GM21717 (cell line): ENCODE results near the gene UQCC5.

Source experiments
- ATAC-seq: cut with Tn5 transposase; IDR thresholded peaks from one replicate; pipeline ENCODE4 v1.9.1; 2021; ENCODE audit warnings: mild to moderate bottlenecking, moderate library complexity; ENCODE audit not compliant: unreplicated experiment

UQCC5 gene, protein sequence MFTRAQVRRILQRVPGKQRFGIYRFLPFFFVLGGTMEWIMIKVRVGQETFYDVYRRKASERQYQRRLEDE

DNA sequence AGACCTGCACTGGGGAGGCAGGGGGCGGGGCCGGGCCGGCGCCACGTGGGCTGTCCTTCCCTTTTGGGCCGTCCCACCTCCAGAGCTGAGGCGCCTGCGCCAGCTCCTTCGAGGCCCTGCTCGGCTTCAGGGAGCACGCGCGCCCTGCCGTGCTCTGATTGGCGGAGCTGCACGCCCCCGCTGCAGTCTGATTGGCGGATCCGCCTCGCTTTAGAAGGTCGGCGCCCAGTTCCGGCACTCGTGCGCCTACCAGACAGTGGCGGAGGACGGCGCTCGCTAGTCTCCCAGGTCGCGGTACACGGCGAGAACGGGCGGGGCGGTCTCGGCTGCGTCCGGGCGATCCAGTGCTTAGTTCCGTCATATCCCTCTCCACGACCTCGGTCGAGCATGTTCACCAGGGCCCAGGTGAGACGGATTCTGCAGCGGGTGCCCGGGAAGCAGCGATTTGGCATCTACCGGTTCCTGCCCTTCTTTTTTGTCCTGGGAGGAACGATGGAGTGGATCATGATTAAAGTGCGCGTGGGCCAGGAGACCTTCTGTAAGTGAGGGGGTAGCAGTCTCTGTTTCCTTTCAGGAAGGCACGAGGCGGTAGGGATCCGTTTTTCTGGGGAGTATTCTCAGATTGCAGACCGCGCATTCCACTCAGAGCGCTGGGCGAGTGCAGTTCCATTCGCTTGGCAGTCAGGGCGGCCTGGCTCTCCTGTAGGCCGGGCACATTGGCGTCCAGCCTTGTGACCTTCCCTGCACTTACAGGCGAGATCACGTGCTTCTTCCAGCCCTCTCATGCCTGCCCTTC lies at the start of gene UQCC5:
Gene UQCC5 (plus strand): TSS at position 237 of the 796 bp plus-strand sequence. CDS start 151 bp downstream, at position 388.
- ATAC-seq = peak; percentile 84

DNA sequence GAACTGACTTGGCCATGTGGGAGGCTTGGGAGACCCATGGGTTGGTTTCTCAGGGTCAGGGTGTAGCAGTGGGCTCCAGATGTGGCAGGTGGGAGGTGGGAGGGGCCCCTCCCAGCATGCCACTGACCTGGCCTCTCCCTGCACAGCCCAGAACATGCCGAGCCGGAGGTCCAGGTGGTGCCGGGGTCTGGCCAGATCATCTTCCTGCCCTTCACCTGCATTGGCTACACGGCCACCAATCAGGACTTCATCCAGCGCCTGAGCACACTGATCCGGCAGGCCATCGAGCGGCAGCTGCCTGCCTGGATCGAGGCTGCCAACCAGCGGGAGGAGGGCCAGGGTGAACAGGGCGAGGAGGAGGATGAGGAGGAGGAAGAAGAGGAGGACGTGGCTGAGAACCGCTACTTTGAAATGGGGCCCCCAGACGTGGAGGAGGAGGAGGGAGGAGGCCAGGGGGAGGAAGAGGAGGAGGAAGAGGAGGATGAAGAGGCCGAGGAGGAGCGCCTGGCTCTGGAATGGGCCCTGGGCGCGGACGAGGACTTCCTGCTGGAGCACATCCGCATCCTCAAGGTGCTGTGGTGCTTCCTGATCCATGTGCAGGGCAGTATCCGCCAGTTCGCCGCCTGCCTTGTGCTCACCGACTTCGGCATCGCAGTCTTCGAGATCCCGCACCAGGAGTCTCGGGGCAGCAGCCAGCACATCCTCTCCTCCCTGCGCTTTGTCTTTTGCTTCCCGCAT lies 49.2 kb upstream of the UQCC5 start:
- ATAC-seq = no peak

- no peak for ATAC-seq
Observed at GRCh38 chr3:52487788-52488691, 48.4 kb upstream of the UQCC5 start.

DNA sequence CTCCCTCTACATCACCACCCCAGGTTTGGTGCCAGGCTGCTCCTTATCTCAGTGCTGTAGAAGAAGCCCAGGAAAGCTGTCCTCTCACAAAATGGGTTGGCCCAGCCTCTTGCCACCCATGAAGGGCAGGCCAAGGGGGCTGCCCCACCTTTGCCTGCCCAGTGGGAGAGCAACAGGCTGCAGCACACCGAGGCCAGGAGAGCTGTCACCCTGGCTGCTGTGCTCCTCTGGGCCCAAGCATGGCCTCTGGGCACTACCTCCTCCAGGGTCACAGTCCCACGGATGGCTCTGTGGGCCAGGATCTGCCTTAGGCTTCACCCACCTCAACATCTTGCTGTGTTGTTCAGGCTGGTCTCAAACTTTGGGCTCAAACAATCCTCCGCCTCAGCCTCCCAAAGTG lies 47.7 kb upstream of the UQCC5 start:
- no peak for ATAC-seq

- no peak for ATAC-seq
Observed at GRCh38 chr3:52489453-52489852, 47.0 kb upstream of the UQCC5 start.

DNA sequence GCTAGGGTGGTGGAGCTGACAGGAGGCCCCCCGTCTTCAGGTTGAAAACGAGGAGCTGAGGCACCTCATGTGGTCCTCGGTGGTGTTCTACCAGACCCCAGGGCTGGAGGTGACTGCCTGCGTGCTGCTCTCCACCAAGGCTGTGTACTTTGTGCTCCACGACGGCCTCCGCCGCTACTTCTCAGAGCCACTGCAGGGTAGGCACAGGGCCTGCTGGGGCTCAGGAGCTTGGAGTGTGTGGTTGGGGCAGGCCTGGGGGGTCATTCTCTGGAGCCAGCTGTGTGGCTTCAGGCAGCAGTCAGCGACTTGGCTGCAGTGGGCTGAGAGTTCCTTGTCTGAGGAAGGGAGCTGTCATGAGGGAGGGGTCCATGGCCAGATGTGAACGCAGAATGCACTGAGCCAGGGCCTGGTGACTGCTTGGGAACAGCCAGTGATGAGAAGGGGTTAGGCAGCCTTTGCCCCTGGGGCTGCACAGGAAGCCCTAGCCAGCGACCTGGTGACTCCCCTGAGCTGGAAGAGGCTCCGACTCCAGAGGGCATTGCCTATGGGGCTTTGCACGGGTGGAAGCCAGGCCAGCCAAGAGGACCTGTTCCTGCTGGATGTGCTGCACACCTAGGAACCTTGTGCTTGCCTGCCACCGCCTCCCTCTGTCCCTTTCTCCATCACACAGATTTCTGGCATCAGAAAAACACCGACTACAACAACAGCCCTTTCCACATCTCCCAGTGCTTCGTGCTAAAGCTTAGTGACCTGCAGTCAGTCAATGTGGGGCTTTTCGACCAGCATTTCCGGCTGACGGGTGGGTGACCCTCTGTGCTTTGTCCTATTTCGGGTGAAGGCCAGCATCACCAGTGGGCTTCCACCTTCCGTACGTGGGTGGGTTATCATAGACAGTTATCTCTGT lies 46.1 kb upstream of the UQCC5 start:
- ATAC-seq = no peak

DNA sequence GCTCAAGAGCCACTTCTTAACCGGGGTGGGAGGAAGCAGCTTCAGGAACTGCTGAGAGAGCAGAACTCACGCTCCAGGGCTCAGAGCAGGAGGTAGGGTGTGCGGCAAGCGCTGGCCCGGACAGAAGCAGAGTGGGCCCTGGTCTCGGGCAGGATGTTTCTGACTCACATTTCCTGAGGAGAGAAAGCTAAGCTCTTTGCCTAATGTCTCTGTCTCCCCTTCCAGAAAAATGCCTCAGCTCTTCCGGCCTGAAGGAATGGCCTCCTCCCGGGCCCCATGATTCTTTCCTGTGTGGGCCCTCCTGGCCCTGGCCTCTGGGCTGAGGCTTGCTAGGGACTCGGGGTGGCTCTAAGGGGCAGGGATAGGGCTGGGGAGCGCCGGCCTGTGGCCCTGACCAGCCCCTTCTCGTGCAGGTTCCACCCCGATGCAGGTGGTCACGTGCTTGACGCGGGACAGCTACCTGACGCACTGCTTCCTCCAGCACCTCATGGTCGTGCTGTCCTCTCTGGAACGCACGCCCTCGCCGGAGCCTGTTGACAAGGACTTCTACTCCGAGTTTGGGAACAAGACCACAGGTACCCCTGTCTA lies 45.4 kb upstream of the UQCC5 start:
- no peak for ATAC-seq

DNA sequence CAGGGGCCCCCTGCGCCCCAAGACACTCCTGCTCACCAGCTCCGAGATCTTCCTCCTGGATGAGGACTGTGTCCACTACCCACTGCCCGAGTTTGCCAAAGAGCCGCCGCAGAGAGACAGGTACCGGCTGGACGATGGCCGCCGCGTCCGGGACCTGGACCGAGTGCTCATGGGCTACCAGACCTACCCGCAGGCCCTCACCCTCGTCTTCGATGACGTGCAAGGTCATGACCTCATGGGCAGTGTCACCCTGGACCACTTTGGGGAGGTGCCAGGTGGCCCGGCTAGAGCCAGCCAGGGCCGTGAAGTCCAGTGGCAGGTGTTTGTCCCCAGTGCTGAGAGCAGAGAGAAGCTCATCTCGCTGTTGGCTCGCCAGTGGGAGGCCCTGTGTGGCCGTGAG lies 44.3 kb upstream of the UQCC5 start:
- ATAC-seq = no peak

DNA sequence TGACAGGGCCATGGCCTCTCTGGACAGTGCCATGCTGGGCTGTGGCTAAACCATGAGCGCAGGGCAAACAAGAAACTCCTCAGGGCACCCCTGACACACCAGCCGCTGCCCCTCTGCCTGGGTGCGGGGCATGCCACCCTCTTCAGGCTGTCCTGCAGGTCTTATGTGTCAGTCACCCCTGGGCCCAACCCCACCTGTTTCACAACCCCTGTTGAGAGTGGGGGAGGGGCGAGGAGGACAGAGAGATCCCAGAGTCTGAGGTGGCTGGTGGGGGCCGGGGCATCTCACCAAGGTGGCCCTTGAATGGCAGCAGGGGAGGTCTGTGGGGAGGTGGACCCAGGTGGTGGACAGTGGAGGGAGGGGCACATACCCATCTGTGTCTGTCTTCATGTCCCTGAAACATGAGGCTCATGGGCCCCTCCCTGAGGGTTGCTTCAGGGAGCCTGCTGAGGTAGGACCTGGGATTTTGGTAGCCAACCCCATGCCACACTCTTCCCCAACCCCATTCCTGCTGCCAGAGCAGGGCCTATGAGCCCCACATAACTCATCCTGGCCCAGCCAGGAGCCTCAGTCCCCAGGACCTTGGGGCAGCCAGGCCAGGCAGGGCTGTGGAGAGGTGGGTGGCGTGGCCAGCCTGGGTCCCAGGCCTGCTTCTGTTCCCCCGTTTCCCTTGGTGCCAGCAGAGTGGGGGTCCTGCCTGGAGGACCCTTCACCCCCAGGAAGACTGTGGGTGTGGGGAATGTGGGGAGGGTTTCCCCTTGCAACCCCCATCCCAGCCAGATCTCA lies 43.0 kb upstream of the UQCC5 start:
- no peak for ATAC-seq

GRCh38 chr3:52494445-52494844 lies 42.0 kb upstream of the UQCC5 start:
- ATAC-seq = no peak

DNA sequence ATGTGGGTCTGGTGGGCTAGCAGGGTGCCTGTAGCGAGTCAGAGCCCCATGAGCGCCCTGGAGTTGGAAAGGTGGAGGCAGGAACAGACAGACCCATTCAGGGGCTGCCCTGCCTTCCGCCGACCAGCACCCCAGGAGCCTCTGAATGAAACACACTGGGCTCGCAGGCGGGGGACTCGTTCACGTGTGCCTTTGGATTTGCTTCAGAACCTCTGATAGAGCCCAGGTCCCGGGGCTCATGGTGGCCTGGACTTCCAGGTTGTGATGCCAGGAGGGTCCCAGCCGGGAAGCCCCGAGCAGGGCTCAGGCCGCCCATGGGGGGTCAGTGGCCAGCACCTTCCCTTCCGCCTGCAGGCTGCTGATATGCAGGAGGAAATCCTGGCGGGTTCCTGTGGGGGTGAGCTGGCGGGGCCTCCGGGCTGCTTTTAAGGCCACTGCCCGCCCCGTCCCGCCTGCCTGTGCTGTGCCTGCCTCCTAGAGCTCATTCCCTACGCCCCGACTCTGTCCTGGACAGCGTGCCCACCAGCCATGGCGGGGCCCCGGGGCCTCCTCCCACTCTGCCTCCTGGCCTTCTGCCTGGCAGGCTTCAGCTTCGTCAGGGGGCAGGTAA lies 41.4 kb upstream of the UQCC5 start, which contains the start of gene STAB1:
Gene STAB1 (plus strand): TSS at position 453 of the 610 bp plus-strand sequence. CDS start 76 bp downstream, at position 529.
- ATAC-seq = no peak

DNA sequence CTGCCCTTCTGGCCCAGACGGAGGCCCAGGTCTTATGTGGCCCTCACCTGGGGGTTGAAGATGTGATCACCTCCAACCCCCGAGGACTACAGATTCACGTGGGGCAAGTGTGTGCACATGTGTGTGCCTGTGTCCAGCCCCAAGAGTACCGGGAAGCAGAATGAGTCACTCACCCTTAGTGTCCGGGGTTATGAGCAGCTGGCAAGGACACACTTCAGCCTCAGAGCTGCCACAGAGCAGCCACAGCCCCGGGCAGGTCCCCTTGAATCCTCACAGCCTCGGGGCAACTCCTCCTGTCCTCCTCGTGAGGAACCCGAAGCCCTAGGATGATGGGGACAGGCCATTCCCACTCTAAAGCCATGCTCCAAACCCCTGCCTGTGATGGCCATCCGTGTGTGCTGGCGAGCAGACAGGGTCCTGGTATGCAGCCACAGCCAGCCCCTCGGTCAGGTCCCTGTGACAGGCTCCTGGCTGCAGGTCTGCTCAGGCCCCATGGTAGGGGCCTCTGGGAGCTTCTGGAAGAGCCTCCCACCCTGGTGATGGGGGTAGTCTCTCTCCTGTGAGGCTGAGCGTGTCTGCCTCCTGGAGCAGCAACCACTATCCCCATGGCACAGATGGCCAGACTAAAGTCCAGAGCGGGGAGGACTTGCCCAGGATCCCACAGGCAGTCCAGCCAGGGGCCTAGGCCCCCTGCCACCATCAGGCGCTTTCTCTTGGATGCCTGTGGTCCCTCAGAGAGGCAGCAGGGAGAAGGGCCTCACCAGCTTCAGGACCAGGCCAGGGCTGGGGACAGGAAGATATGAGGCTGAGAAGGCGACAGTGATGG lies 40.4 kb upstream of the UQCC5 start:
- ATAC-seq = no peak

DNA sequence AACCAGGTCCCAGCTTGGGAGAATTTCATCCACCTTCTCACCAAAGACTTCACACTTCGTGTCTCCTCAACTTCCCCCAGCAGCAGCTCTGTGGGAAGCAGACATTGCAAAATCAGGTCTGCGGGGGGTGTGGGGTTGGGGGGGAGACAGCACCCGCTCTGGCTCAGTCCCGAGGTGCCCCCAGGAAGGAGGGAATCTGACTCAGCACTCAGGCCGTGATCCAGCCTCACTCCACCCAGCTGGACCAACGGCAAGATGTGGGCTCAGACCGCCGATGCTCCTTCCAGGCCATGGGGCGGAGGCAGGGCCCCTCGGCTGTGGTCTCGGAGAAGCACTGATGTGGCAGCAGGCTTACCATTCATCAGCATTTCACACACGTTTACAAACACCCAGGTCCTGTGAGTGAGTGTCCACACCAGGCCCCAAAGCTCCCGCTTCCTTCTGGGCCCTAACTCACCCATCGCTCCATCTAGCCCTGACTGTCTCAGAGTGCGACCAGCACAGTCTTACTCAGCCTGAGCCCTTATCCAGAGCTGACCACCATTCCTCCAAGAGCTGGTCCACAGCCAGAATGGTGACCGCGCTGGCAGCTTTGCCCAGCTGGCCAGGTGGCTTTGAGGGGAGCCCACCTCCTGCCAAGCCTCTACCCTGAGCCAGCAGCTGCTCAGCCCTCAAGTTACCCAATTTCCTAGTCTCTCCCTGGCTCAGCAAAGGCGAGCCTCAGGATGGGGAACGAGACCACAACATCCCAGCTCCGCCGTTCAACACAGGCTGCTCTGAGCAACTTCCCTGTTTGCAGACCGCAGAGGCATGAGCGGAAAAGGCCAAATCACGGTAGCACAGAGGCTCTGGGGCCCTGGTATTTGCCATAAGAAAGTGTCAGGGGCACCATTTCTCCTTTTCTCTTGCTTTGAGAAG lies 38.0 kb upstream of the UQCC5 start:
- ATAC-seq = no peak

GRCh38 chr3:52501046-52501445 lies 35.4 kb upstream of the UQCC5 start:
- no peak for ATAC-seq

- no peak for ATAC-seq
Observed at GRCh38 chr3:52502001-52502400, 34.4 kb upstream of the UQCC5 start.

DNA sequence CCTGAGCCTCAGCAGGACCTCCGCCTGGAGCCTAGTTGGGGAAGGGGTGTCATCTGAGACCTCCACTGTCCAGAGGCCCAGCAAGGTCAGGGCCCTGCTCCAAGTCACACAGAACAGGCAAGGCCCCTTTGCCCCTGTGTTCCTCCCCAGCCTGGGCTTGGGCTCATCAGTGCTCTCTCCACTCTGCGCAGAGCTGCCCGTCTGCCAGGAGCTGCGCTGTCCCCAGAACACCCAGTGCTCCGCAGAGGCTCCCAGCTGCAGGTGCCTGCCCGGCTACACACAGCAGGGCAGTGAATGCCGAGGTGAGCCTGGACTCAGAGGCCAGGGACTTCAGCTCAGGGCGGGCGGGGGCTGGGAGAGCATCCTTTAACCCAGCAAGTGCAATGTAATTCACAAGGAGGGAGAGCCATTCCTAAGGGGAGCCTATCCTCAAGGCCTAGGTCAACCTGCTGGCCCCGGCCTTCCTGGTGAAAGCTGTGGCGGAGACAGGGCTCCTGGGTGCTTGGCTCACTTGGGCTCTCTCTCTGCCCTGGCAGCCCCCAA lies 33.5 kb upstream of the UQCC5 start:
- no peak for ATAC-seq
